Hematopoietic multipotent progenitor cell treated with erythropoietin and hydrocortisone succinate and interleukin-3 and kit ligand, for 4 days (in vitro differentiated cells): ENCODE data around the gene NYAP2.

Experiments used
- DNase-seq: peaks from one replicate; pipeline ENCODE4 v3.0.0-alpha.2; 2015

Gene NYAP2

DNA sequence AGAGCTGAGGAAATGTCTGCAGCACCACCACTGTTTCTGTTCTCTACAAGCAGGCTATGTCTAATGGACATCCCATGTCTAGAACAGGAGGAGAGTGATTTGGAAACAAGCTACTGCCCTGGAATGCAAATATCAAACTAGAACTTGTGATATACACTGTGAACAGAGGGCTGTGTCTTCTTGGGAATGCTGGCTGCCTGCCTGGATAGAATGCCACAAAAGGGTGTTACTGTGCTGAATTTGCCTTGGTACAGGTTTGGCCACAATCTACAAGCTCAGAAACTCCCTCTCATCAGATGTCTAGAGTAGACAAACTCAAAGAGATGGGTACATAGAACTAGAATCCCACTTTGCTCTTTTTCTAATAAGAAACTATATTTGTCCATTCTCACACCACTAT is 170.5 kb downstream of the NYAP2 start:
- no peak for DNase-seq

DNA sequence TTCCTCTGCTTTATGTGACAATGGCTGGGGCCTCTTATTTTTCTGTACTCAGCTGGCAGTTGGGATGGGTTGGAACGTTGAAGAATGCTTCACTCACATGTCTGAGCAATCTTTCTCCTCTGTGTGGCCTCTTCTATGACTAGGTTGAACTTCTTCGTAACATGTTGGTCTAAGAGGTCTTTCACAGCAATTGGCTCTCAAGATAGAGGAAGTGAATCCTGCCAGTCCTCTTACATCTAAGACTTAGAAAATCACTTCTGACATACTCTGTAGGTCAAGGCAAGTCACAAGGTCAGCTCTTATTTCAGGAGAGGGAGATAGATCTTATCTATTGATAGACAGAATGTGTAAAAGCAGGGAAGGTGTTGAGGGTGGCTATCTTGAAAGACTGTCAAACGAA is 174.1 kb downstream of the NYAP2 start:
- no peak for DNase-seq

DNA sequence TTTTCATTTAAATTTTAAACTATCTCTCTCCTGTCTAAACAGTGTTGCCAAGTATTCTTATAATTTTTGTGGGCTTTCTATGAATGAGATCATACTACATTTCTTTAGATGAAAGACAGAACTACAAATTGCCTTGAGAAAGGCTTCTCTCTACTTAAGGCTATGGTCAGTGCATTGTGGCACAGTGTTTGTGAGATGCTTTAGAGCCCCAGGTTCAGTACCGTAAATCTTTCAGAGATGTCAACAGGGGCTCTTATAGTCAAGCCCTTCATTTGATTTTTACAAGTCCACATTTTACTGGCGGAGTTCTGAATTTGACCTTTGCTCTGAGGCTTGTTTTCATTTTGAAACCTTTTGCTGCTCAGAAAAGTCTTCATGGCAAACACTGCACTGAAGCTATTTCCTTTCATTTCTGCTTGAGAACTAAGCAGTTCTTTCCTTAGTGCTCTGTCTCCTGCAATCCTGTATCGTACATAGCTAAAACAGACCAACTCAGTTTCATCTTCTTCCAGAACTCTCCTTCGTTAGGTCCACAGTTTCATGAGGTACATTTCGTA is 175.2 kb downstream of the NYAP2 start:
- DNase-seq, result no peak

DNA sequence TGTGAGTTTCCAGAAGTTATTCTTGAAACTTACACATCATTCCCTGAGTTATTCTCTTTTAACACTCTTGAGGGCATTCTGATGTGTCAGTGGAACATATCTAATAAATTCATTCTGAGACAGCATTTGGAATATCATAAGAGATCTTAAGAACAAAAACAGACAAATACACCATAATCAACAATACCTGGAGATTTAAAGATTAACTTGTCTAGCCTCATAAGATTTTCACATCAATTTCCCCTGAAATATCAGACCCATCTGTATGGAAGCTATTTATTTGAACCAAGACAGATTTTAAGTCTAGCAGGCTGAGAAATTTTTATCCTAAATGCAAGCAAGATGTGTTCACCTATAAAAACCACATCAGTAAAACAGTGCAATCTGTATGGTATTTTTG is 181.6 kb downstream of the NYAP2 start:
- no peak for DNase-seq

DNA sequence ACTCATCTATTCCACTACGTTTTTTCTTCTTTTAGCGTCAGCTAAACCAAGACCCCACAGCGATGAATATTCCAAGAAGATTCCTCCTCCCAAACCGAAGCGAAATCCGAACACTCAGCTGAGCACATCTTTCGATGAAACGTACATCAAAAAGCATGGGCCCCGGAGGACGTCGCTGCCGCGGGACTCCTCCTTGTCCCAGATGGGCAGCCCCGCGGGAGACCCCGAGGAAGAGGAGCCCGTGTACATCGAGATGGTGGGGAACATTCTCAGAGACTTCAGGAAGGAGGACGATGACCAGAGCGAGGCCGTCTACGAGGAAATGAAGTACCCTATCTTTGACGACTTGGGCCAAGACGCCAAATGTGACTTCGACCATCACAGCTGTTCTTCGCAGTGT is 182.4 kb downstream of the NYAP2 start:
- DNase-seq, result no peak

DNA sequence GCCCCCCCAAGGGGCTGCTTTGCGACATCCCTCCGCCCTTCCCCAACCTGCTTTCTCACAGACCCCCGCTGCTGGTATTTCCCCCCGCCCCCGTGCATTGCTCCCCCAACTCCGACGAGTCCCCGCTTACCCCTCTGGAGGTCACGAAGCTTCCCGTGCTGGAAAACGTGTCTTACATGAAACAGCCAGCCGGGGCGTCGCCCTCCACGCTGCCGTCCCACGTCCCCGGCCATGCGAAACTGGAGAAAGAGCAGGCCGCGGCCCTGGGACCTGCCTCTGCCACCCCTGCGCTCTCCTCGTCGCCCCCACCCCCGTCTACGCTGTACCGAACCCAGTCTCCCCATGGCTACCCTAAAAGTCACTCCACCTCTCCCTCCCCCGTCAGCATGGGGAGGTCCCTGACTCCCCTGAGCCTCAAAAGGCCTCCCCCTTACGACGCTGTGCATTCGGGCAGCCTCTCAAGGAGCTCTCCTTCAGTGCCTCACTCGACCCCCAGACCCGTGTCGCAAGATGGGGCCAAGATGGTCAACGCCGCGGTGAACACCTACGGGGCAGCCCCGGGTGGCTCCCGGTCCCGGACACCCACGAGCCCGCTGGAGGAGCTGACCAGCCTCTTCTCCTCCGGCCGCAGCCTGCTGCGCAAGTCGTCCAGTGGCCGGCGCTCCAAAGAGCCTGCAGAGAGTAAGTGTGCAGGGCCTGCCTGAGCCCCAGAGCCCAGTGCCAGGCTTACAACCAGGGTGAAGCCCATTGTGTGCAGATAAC is 183.0 kb downstream of the NYAP2 start:
- DNase-seq, result no peak

DNA sequence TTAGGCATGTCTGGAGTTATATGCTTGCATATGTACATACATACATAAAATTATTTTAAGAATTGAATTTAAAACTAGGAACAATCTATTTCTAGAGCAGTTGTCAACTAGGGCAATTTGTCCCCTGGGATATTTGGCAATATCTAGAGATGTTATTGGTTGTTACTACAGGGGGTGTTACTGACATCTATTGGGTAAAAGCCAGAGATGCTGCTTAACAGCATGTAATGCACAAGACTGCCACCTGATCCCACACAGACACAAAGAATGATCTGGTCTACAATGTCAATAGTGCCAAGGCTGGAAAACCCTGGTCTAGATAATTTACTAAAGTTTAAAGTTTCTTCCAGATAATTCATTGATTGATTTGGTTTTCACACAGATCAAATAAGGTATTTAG is 185.3 kb downstream of the NYAP2 start:
- DNase-seq, result no peak

DNA sequence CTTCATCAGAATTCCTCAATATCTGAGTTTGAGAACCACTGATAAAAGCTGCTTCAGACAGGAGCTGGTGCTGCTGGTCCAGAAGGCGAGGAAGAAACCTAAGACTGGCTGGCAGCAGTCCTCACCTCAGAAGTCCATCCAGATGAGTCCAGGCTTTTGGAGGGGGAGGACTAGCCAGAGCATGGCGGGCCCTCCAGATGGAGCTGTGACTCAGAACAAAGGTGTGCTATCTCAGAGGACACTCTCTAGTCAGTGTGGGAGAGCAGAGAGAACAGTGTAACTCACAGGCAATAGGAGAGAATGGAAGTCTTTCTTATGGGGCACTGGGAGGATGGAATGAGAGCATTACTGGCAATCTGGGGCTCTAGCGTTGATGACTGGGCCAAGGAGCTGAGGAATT is 191.4 kb downstream of the NYAP2 start:
- no peak for DNase-seq

DNA sequence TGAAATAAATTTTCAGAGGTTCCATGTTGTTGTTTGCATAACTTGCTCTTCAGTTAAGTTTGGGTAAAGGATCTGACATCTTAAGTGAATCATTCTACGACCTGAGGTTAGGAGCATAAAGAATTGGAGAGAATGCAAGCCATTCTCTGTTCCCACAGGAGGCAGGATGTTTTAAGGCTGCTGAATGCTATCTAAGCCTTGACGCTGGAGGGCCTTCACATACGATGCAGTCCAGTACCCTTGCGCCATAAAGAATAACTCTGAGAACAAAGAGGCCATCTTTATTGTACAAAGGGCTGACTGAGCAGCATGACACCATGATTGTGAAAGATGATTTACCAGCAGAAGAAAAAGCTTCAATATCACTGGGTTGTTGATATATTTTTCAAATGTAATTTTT is 198.4 kb downstream of the NYAP2 start:
- DNase-seq, result no peak

DNA sequence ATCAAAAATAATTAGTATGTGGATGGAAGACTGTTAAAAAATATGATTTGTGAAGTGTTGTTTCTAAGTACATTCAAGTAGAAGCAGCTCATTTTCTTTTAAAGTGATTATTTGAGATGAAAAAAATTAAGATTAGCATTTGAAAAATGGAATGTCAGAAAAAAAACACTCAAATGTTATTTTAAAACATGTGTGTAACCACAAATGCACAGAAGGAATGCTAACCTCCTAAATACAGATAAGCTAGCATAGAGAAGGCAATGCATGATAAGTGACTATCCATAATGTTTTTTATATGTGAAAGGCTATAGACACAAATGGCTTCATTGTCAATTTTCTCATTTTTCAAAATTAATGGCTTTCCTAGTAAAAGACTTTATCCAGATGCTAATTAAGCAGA is 198.9 kb downstream of the NYAP2 start:
- DNase-seq, result peak; percentile 2

DNA sequence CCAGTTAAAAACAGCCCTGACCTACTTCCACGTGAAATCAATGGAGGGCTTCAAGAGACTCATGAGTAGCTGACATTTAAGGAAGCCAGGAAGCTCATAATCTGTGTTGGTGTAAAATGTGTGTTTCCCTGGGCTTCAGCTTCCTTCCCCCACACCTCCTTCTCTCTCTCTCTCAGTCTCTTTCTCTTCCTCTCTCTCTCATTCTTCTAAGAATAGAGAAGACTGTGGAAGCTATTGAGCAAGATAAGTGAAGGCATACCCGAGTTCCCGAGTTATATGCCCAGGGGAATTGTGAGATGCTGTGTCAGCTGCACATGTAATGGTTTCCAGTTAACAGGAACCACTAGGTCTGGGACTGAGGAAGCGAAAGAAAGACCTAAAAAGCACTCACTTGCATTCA is 199.4 kb downstream of the NYAP2 start:
- no peak for DNase-seq

DNA sequence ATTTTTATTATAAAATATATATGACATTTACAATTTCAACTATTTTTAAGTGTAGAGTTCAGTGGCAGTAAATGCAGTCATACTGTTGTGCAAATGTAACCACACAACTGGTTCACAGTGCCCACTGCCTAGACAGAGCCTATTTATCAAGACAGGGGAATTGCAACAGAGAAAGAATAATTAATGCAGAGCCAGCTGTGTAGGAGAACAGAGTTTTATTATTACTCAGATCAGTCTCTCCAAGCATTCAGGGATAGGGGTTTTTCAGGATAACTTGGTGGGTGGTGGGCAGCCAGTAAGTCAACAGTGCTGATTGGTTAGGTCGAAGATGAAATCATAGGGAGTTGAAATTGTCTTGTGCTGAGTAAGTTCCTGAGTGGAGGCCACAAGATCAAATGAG is 200.3 kb downstream of the NYAP2 start:
- DNase-seq, result no peak

DNA sequence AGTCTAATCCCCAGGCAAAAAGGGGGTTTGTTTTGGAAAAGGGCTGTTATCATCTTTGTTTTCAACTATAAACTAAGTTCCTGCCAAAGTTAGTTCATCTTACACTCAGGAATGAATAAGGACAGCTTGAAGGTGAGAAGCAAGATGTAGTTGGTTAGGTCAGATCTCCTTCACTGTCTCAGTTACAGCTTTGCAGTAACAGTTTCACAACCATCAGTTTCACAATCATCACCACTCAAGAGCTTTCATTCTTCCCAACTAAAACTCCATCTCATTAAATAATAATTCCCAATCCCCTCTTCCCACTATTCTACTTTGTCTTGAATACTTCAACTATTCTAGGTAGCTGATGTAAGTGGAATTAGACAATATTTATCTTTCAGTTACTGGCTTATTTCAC is 200.9 kb downstream of the NYAP2 start:
- DNase-seq, result no peak

DNA sequence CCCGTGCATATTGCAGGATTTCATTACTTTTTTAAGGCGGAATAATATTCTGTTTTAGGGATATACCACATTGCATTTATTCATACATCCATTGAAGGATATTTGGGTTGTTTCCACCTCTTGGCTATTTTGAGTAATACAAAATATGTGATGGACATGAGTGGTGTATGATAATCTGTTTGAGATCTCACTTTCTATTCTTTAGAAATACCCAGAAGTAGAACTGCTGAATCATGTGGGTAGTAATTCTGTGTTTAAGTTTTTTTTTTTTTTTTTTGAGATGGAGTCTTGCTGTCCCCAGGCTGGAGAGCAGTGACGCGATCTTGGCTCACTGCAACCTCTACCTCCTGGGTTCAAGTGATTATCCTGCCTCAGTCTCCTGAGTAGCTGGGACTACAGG is 201.4 kb downstream of the NYAP2 start:
- no peak for DNase-seq

DNA sequence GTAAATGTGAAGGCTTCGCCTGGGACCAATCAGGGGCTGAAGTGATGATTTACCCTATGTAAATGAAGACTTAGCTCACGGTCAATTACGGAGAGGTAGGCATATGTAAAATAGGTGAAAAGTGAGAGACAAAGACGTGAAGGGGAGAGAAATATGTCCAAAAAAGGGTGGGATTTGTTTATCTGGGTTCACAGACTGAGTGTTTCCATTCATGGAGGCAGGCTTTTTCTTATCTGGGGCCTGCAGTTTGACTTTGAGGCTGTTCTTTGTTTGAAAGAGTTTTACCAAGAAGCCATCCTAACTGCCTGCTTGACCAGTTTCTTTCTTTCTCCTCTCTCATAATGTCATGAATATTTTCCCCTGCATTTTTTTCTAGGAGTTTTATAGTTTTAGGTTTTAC is 202.7 kb downstream of the NYAP2 start:
- peak; percentile 57 for DNase-seq

DNA sequence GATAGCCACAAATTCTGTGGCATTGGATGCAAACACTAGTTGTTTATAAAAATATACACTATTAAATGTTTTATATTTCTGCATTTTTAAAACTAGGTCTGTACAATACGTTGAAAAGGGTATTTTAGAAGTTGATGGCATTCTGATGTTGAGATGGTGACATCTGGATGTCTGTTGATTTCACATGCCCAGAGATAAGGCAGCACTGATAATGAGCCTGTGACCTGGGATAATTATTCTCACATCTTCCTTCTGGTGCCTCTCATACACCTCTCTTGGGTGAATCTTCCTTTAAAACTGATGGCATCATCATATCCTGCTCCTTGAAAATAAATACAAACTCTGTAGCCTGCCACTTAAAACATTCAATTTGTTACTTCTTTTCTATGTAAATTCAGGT is 208.6 kb downstream of the NYAP2 start:
- DNase-seq, result no peak

DNA sequence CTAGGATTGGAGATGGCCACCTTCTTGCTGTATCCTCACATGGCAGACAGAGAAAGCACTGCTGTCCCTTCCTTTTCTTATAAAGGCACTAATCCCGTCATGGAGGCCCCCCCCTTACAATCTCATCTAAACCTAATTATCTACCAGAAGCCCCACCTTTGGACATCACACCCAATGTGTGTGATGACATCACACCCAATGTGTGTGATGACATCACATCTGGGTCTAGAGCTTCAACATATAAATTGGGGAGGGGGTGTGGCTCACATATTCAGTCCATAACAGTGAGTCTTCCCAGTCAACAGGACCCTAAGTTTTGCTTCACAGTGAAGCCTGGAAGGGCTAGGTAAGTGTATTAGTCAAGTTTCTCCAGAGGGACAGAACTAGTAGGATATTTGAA is 213.1 kb downstream of the NYAP2 start:
- DNase-seq, result no peak

DNA sequence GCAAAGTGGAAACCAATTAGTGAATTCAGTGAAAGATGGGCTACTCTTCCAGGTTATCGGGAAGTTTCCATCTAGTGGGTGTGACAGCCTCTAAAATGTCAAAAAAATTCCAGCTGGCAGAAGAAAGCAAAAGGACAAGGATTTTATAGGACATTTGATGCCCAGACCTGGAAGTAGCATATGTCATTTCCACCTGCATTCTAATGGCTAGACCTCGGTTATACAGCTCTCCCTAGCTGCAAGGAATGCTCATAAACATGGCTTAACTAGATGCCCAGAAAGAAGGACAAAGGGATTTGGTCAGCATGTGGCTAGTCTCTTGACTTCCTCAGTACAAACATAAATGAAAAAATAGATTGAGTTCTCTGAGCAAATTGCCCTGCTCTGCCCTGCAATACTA is 215.4 kb downstream of the NYAP2 start:
- no peak for DNase-seq

DNA sequence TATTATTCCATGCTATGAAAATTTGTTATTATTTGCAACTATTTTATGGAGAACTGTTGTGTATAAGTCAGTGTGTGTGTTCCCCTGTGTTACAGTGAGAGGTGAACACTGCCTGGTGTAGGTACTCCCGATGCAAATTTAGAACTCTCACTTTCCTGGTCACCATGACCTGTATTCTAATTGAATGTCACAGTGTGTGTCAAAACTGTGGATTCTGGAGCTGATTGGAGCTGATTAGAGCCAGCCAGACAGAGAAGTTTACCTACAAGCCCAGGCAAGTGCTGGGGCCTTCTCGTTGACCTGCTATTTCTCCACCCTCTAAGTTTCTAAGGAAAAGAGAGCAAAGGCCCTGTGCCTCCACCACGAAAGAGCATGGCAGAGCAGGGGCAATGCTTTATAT is 216.0 kb downstream of the NYAP2 start:
- DNase-seq, result no peak

DNA sequence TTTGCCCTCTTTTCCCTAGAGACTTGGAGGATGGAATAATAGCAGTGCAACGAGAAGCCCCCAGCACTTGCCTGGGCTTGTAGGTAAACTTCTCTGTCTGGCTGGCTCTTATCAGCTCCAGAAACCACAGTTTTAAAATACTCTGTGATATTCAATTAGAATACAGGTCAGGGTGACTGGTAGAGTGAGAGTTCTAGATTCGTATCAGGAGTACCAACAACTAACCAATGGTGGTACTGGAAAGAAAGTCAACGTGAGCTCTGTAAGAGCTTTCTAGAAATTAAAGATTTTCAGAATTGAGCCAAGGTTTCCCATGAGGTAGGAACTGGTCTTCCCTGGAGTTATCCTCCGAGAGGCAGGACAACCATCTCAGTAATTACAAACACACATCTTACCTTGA is 216.9 kb downstream of the NYAP2 start:
- no peak for DNase-seq

DNA sequence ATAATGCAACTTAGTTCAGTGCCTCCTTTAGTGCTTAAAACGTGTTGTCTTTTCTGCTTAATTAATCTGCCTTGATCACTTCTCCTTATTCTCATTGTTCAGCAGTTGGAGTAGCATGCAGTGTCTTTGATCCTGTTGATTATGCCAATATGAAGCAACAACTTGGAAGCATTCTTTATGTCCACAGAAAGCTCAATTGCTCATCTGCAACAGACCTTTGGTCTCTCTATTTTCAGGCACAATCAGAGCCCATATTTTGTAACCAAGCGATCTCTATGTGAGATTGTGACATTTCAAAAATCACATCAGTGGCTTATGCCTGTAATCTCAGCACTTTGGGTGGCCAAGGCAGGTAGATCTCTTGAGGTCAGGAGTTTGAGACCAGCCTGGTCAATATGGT is 217.3 kb downstream of the NYAP2 start:
- no peak for DNase-seq

DNA sequence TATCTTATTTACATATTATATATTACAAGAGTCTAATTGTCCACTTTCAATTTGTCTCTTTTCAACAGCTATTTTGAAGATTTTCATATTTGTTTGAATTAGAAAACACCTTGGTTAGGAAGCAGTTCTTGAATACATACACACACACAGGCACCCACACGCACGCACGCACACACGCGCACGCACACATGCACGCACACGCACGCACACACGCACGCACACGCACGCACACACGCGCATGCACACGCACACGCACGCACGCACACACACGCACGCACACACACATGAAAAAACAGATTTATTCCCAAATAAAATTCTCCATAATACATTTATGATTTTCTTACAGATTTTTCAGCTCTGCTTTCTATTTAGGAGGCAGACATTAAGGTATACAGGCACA is 220.7 kb downstream of the NYAP2 start:
- no peak for DNase-seq

DNA sequence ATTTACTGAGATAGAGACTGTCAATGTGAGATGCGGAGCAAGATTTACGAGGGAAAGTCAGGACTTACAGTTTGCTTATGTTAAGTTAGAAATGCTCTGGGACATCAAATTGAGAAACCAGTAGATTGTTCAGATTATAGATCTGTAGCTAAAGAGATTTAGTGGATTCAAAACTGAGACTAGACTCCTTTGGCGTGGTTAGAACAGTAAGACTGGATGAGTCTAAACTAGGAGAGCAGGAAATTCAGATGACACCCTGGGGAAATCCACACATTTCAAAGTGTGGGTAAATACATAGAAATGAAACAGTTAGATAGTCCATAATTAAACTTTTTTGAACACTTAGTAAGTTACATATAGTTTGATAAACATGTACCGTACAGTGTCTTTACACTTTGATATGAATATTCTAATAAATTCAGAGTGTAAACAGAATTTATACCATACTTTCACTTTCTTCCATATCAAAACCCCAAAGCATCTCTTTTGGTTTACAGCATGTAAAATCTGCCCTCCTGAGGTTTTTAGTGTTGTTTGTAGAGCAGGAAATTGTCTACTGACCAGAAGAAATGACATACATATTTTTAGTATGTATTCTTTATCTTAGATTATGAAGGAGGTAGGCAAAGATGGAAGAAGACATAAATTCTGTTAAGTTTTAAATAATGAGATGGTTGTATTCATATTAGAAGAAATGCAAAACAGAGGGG is 231.5 kb downstream of the NYAP2 start:
- no peak for DNase-seq

DNA sequence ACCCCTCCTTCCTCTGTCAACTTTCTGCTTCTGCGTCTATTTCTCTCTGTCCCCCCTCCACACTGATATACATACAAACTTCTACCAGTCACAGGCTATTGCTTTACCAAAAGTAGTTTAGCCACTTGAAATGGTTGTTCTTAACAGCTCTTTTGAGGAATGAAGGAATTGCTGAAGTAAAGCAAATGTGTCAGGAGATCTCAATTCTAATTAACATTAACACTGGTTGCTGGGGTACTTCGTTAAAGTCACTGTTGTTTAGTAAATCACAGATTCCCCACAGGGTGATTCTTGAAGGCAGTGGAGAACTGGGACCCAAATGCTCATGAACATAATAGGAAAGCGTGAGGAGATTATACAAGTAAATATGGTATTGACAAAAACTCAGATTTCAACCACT is 232.8 kb downstream of the NYAP2 start:
- no peak for DNase-seq

DNA sequence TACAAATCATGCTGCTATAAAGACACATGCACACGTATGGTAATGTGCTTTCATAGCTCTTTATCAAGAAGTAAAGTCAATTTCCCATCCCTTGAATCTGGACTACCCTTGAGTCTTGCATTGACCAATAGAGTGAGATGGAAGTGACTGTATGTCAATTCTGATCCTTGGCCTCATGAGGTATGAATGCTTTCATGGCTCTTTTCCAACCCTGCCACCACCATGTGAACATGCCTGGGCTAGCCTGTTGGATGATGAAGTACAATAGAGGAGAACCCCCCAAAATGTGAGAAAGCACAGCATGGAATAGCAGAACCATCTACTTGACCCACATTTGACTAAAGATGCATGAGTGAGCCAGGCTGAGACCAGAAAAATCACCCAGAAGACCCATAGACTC is 237.0 kb downstream of the NYAP2 start:
- no peak for DNase-seq
